ENCODE data around the gene NPC2.

The NPC2 gene

DNA sequence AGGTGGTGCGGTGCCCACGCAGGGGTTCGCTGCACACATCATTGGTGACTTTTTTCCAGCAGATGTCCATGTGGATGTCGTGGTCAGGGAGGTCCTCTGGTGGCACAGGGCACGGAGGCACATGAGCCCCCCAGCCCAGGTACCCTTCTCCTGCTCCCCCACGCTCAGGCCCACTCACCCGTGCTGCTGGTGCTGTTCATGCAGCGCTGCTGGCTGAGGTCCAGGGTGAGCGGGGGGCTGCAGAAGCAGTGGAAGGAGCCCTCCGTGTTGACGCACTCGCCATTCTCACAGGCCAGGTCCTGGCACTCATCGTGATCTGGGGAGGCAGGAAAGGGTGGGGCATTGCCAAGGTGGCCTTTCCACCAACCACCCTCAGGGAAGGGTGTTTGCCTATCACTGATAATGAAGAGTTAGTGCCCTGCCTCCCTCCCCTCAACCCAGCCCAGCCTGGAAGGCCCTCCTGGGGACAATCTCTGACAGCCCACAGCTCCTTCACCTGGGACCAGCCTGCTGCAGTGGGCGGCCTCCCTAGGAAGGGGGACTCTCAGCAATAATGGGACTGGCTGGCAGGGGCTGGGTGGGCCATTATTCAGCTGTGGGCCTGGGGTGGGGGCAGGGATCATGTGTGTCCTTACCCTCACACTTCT is 10.3 kb upstream of the NPC2 start:
- no peak for DNase-seq (ENCODE audit: low spot score)

DNA sequence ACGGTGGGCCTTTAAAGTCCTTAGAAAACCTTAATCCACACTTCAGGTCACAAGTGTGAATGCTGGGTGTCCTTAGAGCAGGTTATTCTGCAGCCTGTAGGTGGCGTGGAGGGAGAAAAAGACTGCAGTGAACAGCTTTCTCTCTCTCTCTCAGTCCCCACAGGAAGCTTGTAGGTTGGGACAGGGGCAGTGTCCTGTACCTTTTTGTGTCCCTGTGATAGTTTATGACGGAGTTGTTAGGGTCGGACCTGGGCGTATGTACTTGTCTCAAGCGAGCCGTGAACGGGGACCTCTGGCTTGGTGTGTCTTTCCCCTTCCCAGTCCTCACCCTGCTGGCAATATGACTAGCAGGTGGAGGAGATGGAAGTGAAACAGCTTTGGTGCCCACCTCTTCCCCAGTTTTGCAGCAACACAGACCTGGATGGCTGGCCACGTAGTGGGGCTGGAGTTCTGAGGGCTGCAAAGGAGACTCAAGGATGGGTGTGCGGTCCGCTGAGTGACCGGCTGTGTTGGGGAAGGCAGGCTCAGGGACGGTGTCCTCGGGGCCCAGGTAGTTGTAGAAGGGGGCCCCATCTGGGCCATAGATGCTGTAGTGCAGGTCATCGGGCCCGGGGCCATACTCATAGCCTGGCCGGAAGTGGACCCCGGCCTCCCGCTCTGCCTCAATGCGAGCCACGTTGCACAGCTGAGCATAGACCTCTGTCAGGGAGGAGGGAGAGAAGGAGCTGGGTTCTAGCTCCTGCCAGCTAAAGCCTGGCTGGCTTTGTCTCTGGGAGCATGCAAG is 9.3 kb upstream of the NPC2 start:
- no peak for DNase-seq (ENCODE audit: low spot score)

DNA sequence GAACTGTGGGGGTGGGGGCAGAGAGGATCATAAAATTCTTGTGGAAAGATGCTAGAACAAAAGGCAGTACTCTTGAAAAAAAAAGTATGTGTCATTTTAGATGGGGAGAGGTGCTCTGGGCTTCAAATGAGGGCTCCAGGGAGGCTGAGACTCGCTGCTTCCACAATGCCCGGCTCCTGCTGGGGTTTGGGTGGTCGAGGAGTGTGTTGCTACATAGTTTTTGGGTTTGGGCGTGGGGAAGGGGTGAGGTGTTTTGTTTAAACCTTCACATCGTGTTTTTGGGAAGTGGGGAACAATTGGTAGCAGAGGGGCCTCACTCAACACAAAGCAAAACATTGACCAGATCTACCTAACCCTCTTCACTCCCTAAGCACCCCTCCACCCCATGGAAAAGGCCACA is 8.6 kb upstream of the NPC2 start:
- DNase-seq (ENCODE audit: low spot score) = no peak

DNA sequence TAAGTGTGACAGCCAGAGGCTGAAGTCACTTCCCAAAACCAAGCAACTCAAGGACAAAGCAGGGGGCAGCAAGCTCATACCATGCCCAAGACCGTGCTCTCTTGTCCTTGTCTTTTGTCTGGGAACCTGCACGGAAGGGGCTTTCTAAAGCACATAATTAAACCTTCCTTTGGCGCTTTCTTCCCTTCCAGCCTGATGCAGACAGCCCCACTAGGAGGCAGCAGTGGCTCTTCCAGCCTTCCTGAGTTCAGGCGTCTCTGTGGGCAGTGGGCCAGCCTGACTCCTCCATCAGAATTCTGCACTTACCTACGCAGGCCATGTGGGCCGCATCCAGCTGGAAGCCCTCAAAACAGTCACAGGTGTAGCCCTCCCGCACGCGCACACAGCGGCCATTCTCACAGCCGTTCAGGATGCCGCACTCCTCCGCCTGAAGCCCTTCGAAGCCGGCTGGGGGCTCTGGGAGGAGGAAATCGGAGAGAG is 8.1 kb upstream of the NPC2 start:
- DNase-seq (ENCODE audit: low spot score) = peak; percentile 64

DNA sequence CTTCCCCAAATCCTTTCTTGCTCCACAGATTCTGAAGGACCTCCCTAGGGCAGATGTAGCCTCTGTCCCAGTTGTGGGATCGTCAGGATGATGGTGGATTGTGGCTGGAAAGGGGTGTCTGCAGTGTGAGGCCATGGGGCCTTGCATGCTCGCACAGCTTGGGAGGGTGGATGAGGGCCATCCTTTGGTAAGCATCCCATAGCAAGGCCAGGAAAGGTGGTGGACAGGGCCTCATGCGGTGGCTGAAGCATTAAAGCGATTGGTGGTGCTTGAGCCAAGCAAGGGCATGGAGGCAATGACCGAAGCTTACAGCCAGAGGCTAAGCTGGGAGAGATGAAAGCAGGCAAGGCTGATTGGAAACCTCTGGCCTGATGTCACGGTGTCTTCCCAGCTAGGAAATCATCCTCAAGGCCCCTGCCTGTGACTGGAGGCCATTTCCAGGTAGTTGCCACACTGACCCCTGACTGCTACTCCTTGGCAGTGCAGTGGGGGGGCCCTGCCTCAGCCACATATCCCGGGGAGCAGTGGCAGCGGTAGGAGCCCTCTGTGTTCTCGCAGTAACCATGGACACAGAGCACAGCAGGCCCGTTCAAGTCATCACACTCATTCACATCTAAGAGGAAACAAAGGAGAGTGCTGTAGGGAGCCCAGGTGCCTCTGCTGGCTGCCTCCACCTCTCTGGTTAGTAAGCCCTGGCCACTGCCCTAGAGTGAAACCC is 7.5 kb upstream of the NPC2 start:
- no peak for DNase-seq (ENCODE audit: low spot score)

DNA sequence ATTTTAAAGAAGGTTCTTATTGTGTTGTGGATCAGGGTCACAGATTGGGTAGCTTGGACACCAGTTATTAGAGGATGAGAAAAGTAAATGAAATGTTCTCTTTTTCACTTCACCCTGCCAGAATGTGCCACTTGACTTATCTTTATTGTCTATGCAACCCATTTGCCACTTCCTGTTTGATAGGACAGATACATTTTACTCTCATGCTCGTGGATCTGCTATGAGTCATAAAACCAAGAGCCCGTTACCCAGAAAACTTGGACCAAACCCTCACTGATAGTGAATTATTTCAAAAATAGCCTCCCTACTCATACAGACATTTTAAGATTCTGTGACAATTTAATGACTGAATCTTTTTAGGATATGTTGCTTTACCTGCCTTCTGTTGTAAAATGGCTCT is 2.3 kb upstream of the NPC2 start:
- no peak for DNase-seq (ENCODE audit: low spot score)

DNA sequence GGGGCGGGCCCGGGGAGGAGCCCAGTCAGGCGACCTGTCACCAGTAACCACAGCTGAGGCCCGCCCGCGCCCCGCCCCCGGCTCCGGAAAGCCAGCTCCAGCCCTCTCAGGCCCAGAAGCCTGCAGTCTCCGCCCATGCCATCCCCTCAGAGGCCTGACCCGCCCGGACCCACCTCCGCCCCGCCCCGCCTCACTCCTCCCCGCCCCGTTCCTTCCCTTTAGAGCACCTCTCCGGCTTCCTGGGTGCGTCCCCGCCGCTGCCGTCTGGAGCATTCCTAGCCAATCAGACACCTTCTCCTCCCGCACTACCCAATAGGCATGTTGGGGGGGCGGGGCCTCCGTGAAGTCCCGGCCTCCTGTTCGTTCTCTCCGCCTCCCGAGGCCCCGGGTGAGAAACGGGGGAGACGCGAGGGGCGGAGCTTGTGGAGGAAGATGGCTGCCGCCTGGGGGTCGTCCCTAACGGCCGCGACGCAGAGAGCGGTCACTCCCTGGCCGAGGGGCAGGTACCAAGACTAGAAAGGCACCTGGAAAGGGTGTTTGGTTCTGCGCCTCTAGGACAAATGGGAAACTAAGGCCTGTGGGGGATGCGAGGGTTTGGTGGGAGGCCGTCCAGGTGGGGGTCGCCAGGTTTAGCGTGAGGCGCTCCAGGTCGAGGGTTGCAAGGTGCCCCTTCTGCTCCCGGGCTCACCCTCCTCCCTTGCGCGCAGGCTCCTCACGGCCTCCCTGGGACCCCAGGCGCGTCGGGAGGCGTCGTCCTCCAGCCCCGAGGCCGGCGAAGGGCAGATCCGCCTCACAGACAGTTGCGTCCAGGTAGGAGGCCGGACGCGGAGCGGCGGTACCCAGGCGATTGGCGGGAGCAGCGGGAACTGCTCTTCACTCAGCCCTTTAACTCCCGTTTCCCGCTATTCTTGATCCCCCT is 497 bp upstream of the NPC2 start, which contains the start of gene ISCA2:
ISCA2 (plus strand) TSS at position 423 of the 919 bp plus-strand sequence; CDS start at position 433, 10 bp downstream.
- peak; percentile 99 for DNase-seq (ENCODE audit: low spot score)

DNA sequence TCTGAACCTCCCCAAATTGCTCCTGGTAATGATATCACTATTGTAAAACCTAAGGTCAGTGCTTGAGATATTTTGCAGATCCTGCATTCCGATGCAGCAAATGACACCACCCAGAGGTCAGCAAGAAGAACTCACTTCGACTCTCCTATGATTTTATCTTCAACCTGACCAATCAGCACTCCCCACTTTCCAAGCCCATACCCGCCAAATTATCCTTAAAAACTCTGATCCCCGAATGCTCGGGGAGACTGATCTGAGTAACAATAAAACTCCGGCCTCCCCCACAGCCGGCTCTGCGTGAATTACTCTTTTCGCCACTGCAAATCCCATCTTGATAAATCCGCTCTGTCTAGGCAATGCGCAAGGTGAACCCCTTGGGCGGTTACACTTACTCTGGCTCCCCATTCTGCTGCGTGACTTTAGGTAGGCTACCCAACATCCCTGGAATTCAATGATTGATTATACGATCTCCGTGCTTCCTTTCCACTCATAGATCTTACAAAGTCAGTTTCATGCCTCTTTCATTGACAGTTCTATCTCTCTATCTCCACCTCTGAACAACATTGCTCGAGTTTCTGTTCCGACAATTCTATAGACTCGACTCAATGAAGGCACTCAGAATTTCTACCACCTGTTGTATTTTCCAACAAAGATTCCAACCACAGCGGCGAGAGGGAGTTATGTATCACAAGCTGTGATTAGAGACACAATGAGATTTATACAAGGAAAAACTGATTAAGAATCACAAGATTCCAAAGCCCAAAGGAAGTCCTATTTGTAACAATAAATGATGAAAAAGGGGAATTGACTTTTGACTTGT is 939 bp downstream of the NPC2 start:
- DNase-seq (ENCODE audit: low spot score) = peak; percentile 52

DNA sequence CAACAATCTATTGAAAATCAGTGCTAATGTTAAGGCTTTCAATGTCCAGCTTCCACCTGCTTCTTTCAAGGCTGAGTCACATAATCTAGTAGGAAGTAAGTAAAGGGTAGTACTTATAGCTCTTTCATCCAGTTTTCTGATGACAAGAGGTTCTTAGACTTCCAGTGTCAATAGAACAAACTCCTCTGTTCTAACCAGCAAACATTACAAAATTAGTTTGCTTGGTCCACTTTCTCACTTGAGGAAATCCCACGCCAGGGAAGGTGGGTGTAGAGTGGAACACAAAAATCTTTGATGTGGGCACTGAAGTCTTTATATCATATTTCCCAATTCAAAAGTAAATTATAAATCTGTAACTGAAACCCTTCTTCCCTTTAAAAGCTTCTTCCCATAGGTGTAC is 2.6 kb downstream of the NPC2 start:
- no peak for DNase-seq (ENCODE audit: low spot score)

DNA sequence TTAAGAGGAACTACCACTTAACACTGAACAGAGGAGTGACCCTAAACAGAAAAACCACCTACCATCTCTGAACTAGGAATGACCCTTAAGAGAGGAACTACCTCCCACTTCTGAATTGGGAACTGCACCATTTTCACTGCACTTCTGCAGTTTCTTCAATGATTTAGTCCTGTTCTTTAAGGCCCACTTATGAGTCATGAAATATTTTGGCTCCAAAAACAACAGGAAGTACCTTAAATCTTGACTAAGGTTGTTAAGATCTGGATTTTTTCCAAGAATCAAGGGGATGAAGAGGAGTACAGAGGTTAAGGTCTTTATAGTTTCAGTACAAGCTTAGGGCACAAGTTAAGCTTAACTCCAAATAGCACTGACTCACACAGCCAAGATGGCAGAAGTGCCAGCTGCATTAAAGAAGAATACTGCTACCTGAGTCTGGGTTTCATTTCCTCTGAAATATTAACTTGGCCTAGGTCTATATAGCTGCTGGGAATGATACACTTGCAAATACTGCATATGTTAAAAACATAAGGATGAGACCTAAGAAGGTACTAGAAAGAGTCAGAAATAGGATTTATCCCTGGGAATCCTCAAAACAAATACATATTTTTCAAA is 4.2 kb downstream of the NPC2 start:
- no peak for DNase-seq (ENCODE audit: low spot score)

DNA sequence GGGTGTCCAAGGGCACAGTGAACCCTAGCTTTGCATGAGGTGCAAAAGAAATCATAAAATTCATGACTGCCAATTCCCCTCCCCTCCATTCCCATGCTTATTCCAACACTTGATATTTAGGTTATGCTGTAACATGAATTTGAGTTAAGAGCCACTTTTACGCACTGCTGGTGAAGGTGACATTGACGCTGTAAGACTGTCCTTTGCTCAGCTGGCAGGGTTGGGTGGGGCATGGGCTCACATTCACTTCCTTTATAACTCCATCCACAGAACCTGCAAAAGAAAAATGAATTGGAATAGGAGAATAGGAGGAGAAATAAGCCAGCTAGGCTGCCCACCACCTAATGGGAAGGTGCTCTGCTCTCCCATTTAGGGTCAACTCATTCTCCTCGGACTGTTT is 6.9 kb downstream of the NPC2 start:
- DNase-seq (ENCODE audit: low spot score) = no peak

DNA sequence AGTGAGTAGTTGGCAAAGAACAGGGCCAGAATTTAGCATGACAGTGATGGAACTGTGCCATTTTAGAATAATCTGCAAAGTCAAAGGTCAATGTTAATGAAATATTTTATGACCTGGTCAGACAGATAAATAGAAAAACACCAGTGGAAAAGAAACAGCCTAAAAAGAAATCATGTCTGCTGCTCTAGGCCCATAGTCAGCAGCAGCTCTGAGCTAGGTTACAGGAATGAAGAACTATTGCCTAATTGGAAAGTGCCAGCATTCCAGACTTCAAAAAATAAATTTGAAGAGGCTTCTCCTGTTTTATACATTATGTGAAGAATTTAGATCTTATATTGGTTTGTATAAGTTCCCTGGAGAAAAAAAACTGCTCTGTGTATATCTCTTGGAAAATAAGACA is 9.8 kb downstream of the NPC2 start:
- DNase-seq (ENCODE audit: low spot score) = no peak

DNA sequence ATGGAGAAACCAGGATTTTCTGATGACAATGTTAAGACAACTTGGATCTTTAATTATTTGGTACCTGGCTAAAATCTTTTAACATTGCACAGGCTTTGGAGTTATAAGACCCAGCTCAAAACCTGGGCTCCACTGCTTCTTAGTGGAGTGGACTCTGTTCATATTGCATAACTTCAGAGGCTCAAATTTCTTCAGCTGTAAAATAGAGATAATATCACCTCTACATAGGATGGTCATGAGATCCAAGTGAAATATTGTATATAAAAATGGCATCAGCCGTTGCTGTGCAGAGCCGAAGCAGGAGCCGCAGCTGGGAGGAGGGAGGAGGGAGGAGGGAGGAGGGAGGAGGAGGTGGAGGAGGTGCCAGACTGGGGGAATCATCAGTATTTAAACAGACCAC is 10.5 kb downstream of the NPC2 start:
- no peak for DNase-seq (ENCODE audit: low spot score)

DNA sequence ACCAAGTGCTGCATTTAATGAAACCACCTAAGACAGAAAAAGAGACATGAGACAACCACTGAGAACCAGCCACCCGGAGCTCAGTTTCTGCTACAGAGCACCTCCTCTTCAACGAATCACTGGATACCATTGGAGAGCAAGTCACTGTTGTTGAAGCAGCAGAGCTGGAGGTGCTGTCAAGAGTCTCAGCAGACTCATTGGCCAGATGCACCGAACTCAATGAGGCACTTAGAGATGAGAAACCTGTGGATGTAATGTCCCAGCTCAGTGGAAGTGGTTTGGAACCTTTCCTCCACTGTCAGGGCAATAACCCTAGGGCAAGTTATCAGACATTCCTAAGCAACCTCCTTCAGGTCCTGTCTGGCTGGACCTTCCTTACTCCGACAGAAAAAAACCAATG is 13.1 kb downstream of the NPC2 start:
- no peak for DNase-seq (ENCODE audit: low spot score)

DNA sequence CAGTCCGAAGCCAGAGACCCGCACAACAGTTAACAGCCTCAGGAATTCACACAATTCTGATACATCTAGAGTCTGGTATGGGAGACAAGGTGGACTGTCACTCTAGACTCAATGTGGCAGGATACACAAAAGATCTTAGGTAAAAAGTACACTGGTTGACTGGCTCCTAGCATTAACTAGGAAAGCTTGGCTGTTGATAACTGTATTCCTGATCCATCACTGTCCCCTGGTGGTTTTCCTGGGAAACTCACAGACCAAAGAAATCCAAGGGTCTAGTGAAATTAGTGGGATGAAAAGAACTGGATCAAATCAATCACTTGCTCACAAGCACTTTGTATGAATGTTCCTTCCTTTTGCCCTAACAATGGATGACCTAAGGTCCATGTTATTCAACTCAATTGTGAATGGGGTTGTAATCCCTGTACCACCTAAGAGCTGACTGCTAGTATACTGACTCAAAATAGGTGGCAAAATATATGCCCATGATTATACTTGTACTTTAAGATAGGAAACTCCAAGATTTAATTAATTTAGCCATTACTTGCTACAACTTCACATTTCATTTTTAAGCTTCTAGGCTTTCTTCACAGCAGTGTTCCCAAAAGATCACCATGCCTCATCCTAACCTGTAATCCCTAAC is 14.0 kb downstream of the NPC2 start:
- peak; percentile 54 for DNase-seq (ENCODE audit: low spot score)

DNA sequence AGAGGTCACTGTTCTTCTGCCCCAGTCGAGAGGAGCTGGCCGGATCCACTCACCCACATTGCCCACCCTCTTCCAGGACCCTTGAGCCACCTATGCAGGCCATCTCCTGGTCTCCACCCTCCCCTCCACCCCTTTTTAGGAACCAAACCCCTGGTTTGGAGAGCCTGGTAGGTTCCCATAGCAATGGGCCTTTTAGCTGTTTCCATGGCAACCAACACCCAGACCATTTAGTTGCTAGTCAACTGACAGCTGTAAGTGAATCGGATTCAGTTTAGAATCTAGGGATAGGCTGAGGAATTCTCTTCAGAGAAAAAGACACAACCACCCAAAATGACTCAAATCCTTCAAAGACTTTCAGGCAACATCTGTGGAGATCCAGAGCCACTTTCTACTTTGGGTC is 16.5 kb downstream of the NPC2 start:
- no peak for DNase-seq (ENCODE audit: low spot score)

DNA sequence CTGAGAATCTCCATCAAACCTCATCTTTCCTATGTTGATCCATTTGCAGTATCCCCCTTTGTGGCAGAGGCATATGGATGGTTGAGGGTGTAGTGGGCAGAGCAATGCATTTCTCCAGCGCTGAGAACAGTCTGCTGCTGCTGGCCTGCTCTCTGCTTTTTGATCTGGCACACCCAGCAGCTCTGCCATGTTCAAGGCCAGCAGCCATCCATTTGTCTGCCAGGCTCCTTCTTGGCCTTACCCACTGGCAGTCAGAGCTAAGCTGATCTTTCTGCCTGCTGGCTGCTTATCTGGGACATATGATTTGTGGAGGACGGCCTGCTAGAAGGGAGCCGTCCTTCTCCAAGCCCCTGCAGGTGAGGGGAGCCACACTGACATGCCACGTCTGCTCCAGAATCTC is 17.0 kb downstream of the NPC2 start:
- DNase-seq (ENCODE audit: low spot score) = peak; percentile 12

DNA sequence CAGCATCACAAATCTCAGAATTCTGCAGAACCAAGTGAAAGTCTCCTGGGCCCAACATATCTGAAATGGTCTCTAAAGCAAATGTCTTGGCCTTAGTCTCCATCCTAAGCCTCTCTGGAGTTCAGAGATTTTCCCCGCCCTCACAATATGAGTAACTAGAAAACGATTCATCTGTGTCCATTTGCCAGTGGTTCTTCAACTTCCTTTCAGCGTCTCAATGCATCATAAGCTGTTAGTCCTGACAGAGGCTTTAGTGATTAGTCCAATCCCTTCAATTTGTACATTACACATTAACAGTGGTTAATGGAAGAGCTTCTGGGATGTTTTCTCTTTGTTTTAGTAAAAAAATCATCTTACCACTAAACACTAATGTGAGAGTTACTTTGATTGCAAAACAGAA is 17.4 kb downstream of the NPC2 start:
- DNase-seq (ENCODE audit: low spot score) = peak; percentile 84

DNA sequence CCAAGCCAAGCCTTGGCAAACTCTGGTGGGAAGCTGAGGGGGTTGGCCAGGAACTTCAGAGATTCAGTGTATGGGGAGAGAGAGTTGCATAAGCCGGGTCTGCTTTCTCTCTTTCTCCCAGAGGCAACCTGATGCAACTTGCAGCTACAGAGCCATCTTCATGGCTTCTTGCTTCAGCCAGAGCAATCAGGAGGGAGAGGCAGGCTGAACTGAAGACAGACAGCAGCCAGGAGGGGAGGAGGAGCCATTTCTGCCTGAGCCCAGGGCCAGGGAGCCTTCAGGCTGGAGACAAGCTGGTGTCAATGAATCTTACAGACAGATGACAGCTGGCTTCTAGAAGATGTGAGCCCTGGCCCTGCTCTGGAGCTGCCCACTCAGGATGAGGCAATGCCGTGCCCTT is 18.7 kb downstream of the NPC2 start:
- DNase-seq (ENCODE audit: low spot score) = no peak

DNA sequence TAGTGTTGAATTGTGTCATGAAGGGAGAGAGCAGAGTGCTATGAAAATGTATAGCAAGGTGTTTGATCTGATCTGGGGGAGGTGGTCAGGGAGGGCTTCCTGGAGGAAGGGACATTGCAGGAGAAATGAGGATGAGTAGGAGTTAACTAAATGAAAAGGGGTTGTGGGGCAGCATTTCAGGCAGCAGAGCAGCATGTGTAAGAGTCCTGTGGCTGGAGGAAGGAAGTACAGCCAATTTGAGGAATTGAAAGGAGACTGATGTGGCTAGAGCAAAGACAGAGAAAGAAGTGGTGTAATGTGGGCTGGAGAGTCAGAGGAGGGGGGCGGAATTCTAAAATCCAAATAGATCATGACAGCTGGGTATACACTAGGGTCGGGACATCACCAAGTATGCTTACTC is 20.5 kb downstream of the NPC2 start:
- no peak for DNase-seq (ENCODE audit: low spot score)

All from AG08395 (cell line).